HepG2 (cell line): Measurements from ENCODE around the gene DNM3. TPM values are rescaled to one million over a fixed set of nuclear protein-coding genes. Genes with fewer than 3 reads are reported as not detected.

Source experiments
- ATAC-seq: fragments of 200-7000 bp; cut with Tn5 transposase; 3 replicates; pipeline ENCODE4 v1.9.1; 2020; ENCODE audit warnings: mild to moderate bottlenecking, moderate library complexity
- BruUV-seq: library from RNA; stranded (reverse); fragments of 400-500 nt; replicated peaks from 2 replicates; lab custom pipeline; 2021; lab: Mats Ljungman, UMichigan
- CTCF ChIA-PET: fragments of 300-600 bp; formaldehyde crosslinking; extraction: SDS; loops from one replicate; lab custom pipeline; 2021; ENCODE audit warnings: low total read pairs, inconsistent platforms, low intra/inter-chr PET ratio; lab: Yijun Ruan, JAX
- POLR2A ChIA-PET: fragments of 350-600 bp; sonication (Branson Sonifier 250); formaldehyde crosslinking; loops from one replicate; lab custom pipeline; 2020; ENCODE audit warnings: antibody characterized with exemption, inconsistent platforms; lab: Yijun Ruan, JAX
- DNase-seq: peaks from one replicate; pipeline ENCODE4 v3.0.0-alpha.2; 2015; ENCODE audit warnings: low spot score
- FAIRE-seq: peaks from 3 replicates; lab custom pipeline; 2011; peaks lifted over from hg19 to GRCh38; lab: Jason Lieb, UNC
- H2AFZ ChIP-seq: one replicate; pipeline ENCODE4 v1.6.1; 2011; ENCODE audit warnings: low read length, inconsistent platforms
- H3K27ac ChIP-seq: fragments of 300-600 bp; 3 replicates; pipeline ENCODE4 v1.8.0; 2011; ENCODE audit warnings: mixed run types, mild to moderate bottlenecking, mixed read lengths, low read length, inconsistent platforms; ENCODE audit not compliant: insufficient read depth; ENCODE audit errors: extremely low read length
- H3K27me3 ChIP-seq, 2 experiments: fragments of 200-600 bp in 1 of 2; 2 replicates in 1 of 2; 3 replicates in 1 of 2; pipeline versions ENCODE4 v1.6.0 to v1.8.0; 2011; ENCODE audit warnings: low read length in 2 of 2, mild to moderate bottlenecking in 2 of 2, moderate library complexity in 2 of 2, inconsistent platforms in 1 of 2; ENCODE audit not compliant: insufficient read depth in 2 of 2, control insufficient read depth in 1 of 2
- H3K36me3 ChIP-seq, 2 experiments: fragments of 200-600 bp in 1 of 2; replicated peaks in 1 of 2; 2 replicates in 1 of 2; 3 replicates in 1 of 2; pipeline versions ENCODE4 v1.5.1 to v1.8.0; 2011; ENCODE audit warnings: low read length in 2 of 2, inconsistent platforms in 1 of 2; ENCODE audit not compliant: insufficient read depth in 2 of 2, control insufficient read depth in 1 of 2
- H3K4me1 ChIP-seq: 2 replicates; pipeline ENCODE4 v1.5.1; 2012; ENCODE audit warnings: low read length, inconsistent platforms; ENCODE audit not compliant: insufficient read depth
- H3K4me2 ChIP-seq: 2 replicates; pipeline ENCODE4 v1.6.0; 2011; ENCODE audit warnings: low read depth, low read length, inconsistent platforms
- H3K4me3 ChIP-seq, 3 experiments: fragments of 200-600 bp in 1 of 3; sonication (generic), shearing (Covaris generic) in 1 of 3; replicated peaks in 1 of 3; 2 replicates each; pipeline ENCODE4 v1.5.1; 2011 to 2016; ENCODE audit warnings: low read length in 3 of 3, inconsistent platforms in 2 of 3, low read depth in 2 of 3, mild to moderate bottlenecking in 2 of 3, control low read depth in 1 of 3, mixed read lengths in 1 of 3; ENCODE audit not compliant: insufficient read depth in 1 of 3
- H3K79me2 ChIP-seq: one replicate; pipeline ENCODE4 v1.6.1; 2011; ENCODE audit warnings: low read length, inconsistent platforms; ENCODE audit not compliant: insufficient read depth
- H3K9ac ChIP-seq: 2 replicates; pipeline ENCODE4 v1.6.0; 2011; ENCODE audit warnings: mild to moderate bottlenecking, low read depth, low read length, inconsistent platforms; ENCODE audit not compliant: insufficient read depth
- H3K9me3 ChIP-seq: 2 replicates; pipeline ENCODE4 v1.5.1; 2012; ENCODE audit warnings: mild to moderate bottlenecking, low read length
- H4K20me1 ChIP-seq: 2 replicates; pipeline ENCODE4 v1.6.0; 2011; ENCODE audit warnings: inconsistent platforms, mild to moderate bottlenecking, low read length, moderate library complexity; ENCODE audit not compliant: insufficient read depth
- CREB1 ChIP-seq, 2 experiments: fragments of 450-650 bp in 1 of 2; IDR thresholded peaks; 2 replicates each; pipeline ENCODE4 v1.6.1; 2016 to 2017; ENCODE audit warnings: control low read depth in 1 of 2, mild to moderate bottlenecking in 1 of 2, missing compliant biosample characterization in 1 of 2, missing genetic modification characterization in 1 of 2
- ETS1 ChIP-seq: sonication (generic); formaldehyde crosslinking; IDR thresholded peaks from 2 replicates; pipeline ENCODE4 v1.4.0; 2020; ENCODE audit warnings: missing genetic modification reagents
- MXD3 ChIP-seq: IDR thresholded peaks from 2 replicates; pipeline ENCODE4 v1.6.1; 2016; ENCODE audit warnings: mild to moderate bottlenecking, missing biosample characterization, missing genetic modification reagents
- RARA ChIP-seq: IDR thresholded peaks from 2 replicates; pipeline ENCODE4 v1.6.1; 2016; ENCODE audit warnings: missing genetic modification reagents, missing compliant biosample characterization
- SAFB2 ChIP-seq: sonication (generic); formaldehyde crosslinking; IDR thresholded peaks from 2 replicates; pipeline ENCODE4 v1.5.1; 2020; ENCODE audit warnings: missing genetic modification reagents, low read depth, mild to moderate bottlenecking, borderline replicate concordance
- SALL2 ChIP-seq: sonication (generic); formaldehyde crosslinking; IDR thresholded peaks from 2 replicates; pipeline ENCODE4 v1.8.1; 2023; ENCODE audit warnings: mild to moderate bottlenecking, missing genetic modification reagents, inconsistent platforms
- SETDB1 ChIP-seq: sonication (generic); formaldehyde crosslinking; IDR thresholded peaks from 2 replicates; pipeline ENCODE4 v1.5.1; 2020; ENCODE audit warnings: missing genetic modification reagents, mild to moderate bottlenecking, borderline replicate concordance
- SP140L ChIP-seq: sonication (generic); formaldehyde crosslinking; IDR thresholded peaks from 2 replicates; pipeline ENCODE4 v1.4.0; 2020; ENCODE audit warnings: missing genetic modification reagents, borderline replicate concordance
- SUZ12 ChIP-seq: fragments of 150-350 bp; IDR thresholded peaks from 2 replicates; pipeline ENCODE4 v1.6.1; 2014; ENCODE audit warnings: low read depth, low read length
- TAF15 ChIP-seq: fragments of 200-400 bp; formaldehyde crosslinking; IDR thresholded peaks from one replicate; pipeline ENCODE4 v1.6.1; 2018; ENCODE audit warnings: mild to moderate bottlenecking, low read depth, low read length; ENCODE audit not compliant: poor library complexity, severe bottlenecking
- ZBTB1 ChIP-seq: sonication (generic); formaldehyde crosslinking; IDR thresholded peaks from 2 replicates; pipeline ENCODE4 v1.4.0; 2020; ENCODE audit warnings: missing genetic modification reagents, borderline replicate concordance
- ZNF143 ChIP-seq: sonication (generic); formaldehyde crosslinking; IDR thresholded peaks from 2 replicates; pipeline ENCODE4 v1.4.0; 2020; ENCODE audit warnings: missing genetic modification reagents
- ZNF225 ChIP-seq: sonication (generic); formaldehyde crosslinking; IDR thresholded peaks from 2 replicates; pipeline ENCODE4 v1.4.0; 2020; ENCODE audit warnings: mild to moderate bottlenecking, missing genetic modification reagents
- ZNF501 ChIP-seq: sonication (generic); formaldehyde crosslinking; IDR thresholded peaks from 2 replicates; pipeline ENCODE4 v1.5.1; 2020; ENCODE audit warnings: mild to moderate bottlenecking, moderate library complexity, missing genetic modification reagents
- ZNF615 ChIP-seq: sonication (generic); formaldehyde crosslinking; IDR thresholded peaks from 2 replicates; pipeline ENCODE4 v1.5.0; 2020; ENCODE audit warnings: mild to moderate bottlenecking, missing genetic modification reagents, borderline replicate concordance
- ZNF678 ChIP-seq: sonication (generic); formaldehyde crosslinking; IDR thresholded peaks from 2 replicates; pipeline ENCODE4 v1.4.0; 2020; ENCODE audit warnings: mild to moderate bottlenecking, missing genetic modification reagents
- ZNF7 ChIP-seq: IDR thresholded peaks from 2 replicates; pipeline ENCODE4 v1.6.1; 2016; ENCODE audit warnings: missing biosample characterization, missing genetic modification reagents
- WGBS: methylation state at CpG from one replicate; pipeline ENCODE4 v1.1.6; 2017; ENCODE audit warnings: low lambda C conversion rate; 5-methylcytosine and 5-hydroxymethylcytosine counted together
- in situ Hi-C: cut with HindIII; loops from 2 replicates; pipeline ENCODE4 v1.10.0; 2017; ENCODE audit warnings: low pct_unique_long_range_greater_than_20kb; ENCODE audit not compliant: extremely low pct_ligation_motif_present
- intact Hi-C: fragments of 100-400 bp; cut with micrococcal nuclease; formaldehyde crosslinking; loops from one replicate; pipeline ENCODE4 v1.10.0; 2022; ENCODE audit not compliant: unreplicated experiment
- polyA plus RNA-seq, 8 experiments: library from polyadenylated mRNA; depleted of rRNA in 3 of 8; stranded (reverse) in 7 of 8; unstranded in 1 of 8; fragments of >200 nt; fragmentation: Illumina TruSeq in 4 of 8; extraction: Trizol in 4 of 8; gene quantifications; 2 replicates each; pipeline versions ENCODE4 v1.2.1 to v1.2.3, GENCODE V29; 2011 to 2016; ENCODE audit warnings: low read depth in 4 of 8, missing spikeins in 1 of 8, mixed read lengths in 1 of 8; ENCODE audit not compliant: insufficient read depth in 1 of 8
- total RNA-seq, 5 experiments: library from RNA; depleted of rRNA; stranded (reverse); fragments of >200 nt; fragmentation: Illumina TruSeq; extraction: Trizol; gene quantifications; 2 replicates each; pipeline ENCODE4 v1.2.3, GENCODE V29; 2016; ENCODE audit warnings: low read depth in 1 of 5

DNM3 gene
- total and polyA plus RNA-seq, 2 of the 13 experiments (the other 11 are each of a cell fraction or from before 2014, with no cell fraction given) = 0.05 TPM; not detected in 1

- WGBS = 32% methylated on average over 1 of the region's 1 CpG
- Histone ChIP-seq H3K27me3 (no peaks in the 10 kb centered on the region; a peak in 1 of 5 replicates), H3K9ac (no peak overlapping the region), H3K9me3 (no peaks in the 10 kb centered on the region), H3K27ac (no peak overlapping the region), H3K4me1 (no peaks in the 10 kb centered on the region), H3K79me2 (no peaks in the 10 kb centered on the region), H3K36me3 (no peaks in the 10 kb centered on the region), H4K20me1 (no peaks in the 10 kb centered on the region), H3K4me3 (no peak overlapping the region), H2AFZ (no peak overlapping the region), H3K4me2 (no peak overlapping the region)
- in situ Hi-C loops = no loop called here
- FAIRE-seq (no peak), ATAC-seq (no peak), DNase-seq (no peak)
- no TSS peak for BruUV-seq
- ChIA-PET CTCF (no interaction called here), POLR2A (no interaction called here)
- intact Hi-C loops = no loop called here
- TF ChIP-seq ZNF678 (CRISPR knock-in tag) = no peak
- no peak for TF ChIP-seq ZNF501
- TF ChIP-seq MXD3 (CRISPR knock-in tag) = no peak
- no peak for TF ChIP-seq ZNF225 (CRISPR knock-in tag)
- no peak for TF ChIP-seq TAF15
- TF ChIP-seq ZNF615 (CRISPR knock-in tag) = no peak
- TF ChIP-seq SETDB1 (CRISPR knock-in tag) = no peak
- TF ChIP-seq ZNF143 = no peak
- TF ChIP-seq ETS1 (CRISPR knock-in tag) = no peak
- no peak for TF ChIP-seq SP140L (CRISPR knock-in tag)
- TF ChIP-seq ZBTB1 (CRISPR knock-in tag) = no peak
- TF ChIP-seq ZNF7 (CRISPR knock-in tag) = no peak
- no peak for TF ChIP-seq SAFB2 (CRISPR knock-in tag)
- TF ChIP-seq SUZ12 = no peak
- TF ChIP-seq RARA (CRISPR knock-in tag) = no peak
- TF ChIP-seq SALL2 (CRISPR knock-in tag) = no peak
- TF ChIP-seq CREB1 (IDR thresholded peaks at IDR 0.05) = no peak
- TF ChIP-seq CREB1 (CRISPR knock-in tag; IDR thresholded peaks at IDR 0.05) = no peak
Measured at GRCh38 chr1:171997936-171998335, 156.6 kb downstream of the DNM3 start.
